Neuron (in vitro differentiated cells): ENCODE measurements around the gene ADGRB3.

Source experiments
- H2AFZ ChIP-seq: one replicate; pipeline ENCODE4 v1.6.1; 2013; ENCODE audit warnings: low read depth, mild to moderate bottlenecking, inconsistent platforms, low read length, moderate library complexity
- H3K27me3 ChIP-seq: one replicate; pipeline ENCODE4 v1.6.1; 2013; ENCODE audit warnings: low read length; ENCODE audit not compliant: insufficient read depth
- H3K36me3 ChIP-seq: one replicate; pipeline ENCODE4 v1.6.1; 2013; ENCODE audit warnings: low read length; ENCODE audit not compliant: insufficient read depth
- H3K4me1 ChIP-seq: one replicate; pipeline ENCODE4 v1.6.1; 2013; ENCODE audit warnings: low read length; ENCODE audit not compliant: insufficient read depth
- H3K4me3 ChIP-seq: 2 replicates; pipeline ENCODE4 v1.5.1; 2013; ENCODE audit warnings: mild to moderate bottlenecking, low read length, moderate library complexity
- H3K9me3 ChIP-seq: one replicate; pipeline ENCODE4 v1.6.1; 2013; ENCODE audit warnings: low read length

Gene ADGRB3

GRCh38 chr6:68695403-68695802 is 60.3 kb downstream of the ADGRB3 start:
- H3K9me3 ChIP-seq: no peaks in the 10 kb centered on the region
- H3K27me3 ChIP-seq: no peaks in the 10 kb centered on the region
- no peak overlapping the region for H3K4me3 ChIP-seq
- no peaks in the 10 kb centered on the region for H3K36me3 ChIP-seq
- H3K4me1 ChIP-seq: peaks cover 19% of the 10 kb centered on the region
- no peak overlapping the region for H2AFZ ChIP-seq

- Histone ChIP-seq H3K27me3 (no peaks in the 10 kb centered on the region), H3K4me3 (no peak overlapping the region), H3K36me3 (no peaks in the 10 kb centered on the region), H3K4me1 (peaks cover 15% of the 10 kb centered on the region), H2AFZ (no peak overlapping the region), H3K9me3 (no peaks in the 10 kb centered on the region)
Observed at GRCh38 chr6:68695838-68696237, 60.8 kb downstream of the ADGRB3 start.

- H3K36me3 ChIP-seq: no peaks in the 10 kb centered on the region
- no peak overlapping the region for H3K4me3 ChIP-seq
- no peaks in the 10 kb centered on the region for H3K27me3 ChIP-seq
- H3K4me1 ChIP-seq: peaks cover 8% of the 10 kb centered on the region
- no peak overlapping the region for H2AFZ ChIP-seq
- no peaks in the 10 kb centered on the region for H3K9me3 ChIP-seq
Observed at GRCh38 chr6:68697394-68697793, 62.3 kb downstream of the ADGRB3 start.

GRCh38 chr6:68701159-68701558 is 66.1 kb downstream of the ADGRB3 start:
- no peaks in the 10 kb centered on the region for H3K9me3 ChIP-seq
- H3K4me1 ChIP-seq: peaks cover 8% of the 10 kb centered on the region
- no peaks in the 10 kb centered on the region for H3K27me3 ChIP-seq

GRCh38 chr6:68704485-68704884 is 69.4 kb downstream of the ADGRB3 start:
- H3K4me3 ChIP-seq: no peak overlapping the region
- no peaks in the 10 kb centered on the region for H3K9me3 ChIP-seq
- H3K4me1 ChIP-seq: peaks cover 14% of the 10 kb centered on the region
- H2AFZ ChIP-seq: no peak overlapping the region
- H3K36me3 ChIP-seq: no peaks in the 10 kb centered on the region
- H3K27me3 ChIP-seq: no peaks in the 10 kb centered on the region

More at GRCh38 chr6:68701159-68701558, 66.1 kb downstream of the ADGRB3 start:
- no peak overlapping the region for H3K4me3 ChIP-seq
- H2AFZ ChIP-seq: no peak overlapping the region
- no peaks in the 10 kb centered on the region for H3K36me3 ChIP-seq

DNA sequence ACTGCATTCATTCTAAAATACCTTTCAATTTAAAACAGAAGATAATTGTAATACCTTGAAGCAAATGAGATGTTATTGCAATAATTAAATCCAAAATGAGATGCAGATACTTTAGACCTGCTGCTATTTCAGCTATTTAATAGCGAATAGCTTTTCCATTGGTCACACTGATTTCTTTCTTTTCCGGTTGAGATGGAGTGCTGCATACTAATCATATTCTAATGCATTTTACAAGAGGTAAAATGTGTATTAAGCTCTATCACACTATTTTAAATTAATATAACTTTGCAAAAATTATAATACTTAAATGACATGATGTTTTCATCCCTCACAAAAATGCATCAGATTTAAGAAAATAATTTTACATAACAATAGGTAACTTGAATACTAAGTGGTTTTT is 74.0 kb downstream of the ADGRB3 start:
- Histone ChIP-seq H3K27me3 (no peaks in the 10 kb centered on the region), H3K4me1 (peaks cover 21% of the 10 kb centered on the region), H3K4me3 (no peak overlapping the region), H3K36me3 (no peaks in the 10 kb centered on the region), H3K9me3 (no peaks in the 10 kb centered on the region), H2AFZ (no peak overlapping the region)

- H2AFZ ChIP-seq: no peak overlapping the region
- H3K36me3 ChIP-seq: no peaks in the 10 kb centered on the region
- H3K4me1 ChIP-seq: peaks cover 21% of the 10 kb centered on the region
- H3K4me3 ChIP-seq: no peak overlapping the region
- H3K9me3 ChIP-seq: no peaks in the 10 kb centered on the region
- no peaks in the 10 kb centered on the region for H3K27me3 ChIP-seq
Observed at GRCh38 chr6:68709882-68710281, 74.8 kb downstream of the ADGRB3 start.

GRCh38 chr6:68710496-68710895 is 75.4 kb downstream of the ADGRB3 start:
- Histone ChIP-seq H3K9me3 (no peaks in the 10 kb centered on the region), H2AFZ (no peak overlapping the region), H3K27me3 (no peaks in the 10 kb centered on the region), H3K4me1 (peaks cover 21% of the 10 kb centered on the region), H3K4me3 (no peak overlapping the region), H3K36me3 (no peaks in the 10 kb centered on the region)

DNA sequence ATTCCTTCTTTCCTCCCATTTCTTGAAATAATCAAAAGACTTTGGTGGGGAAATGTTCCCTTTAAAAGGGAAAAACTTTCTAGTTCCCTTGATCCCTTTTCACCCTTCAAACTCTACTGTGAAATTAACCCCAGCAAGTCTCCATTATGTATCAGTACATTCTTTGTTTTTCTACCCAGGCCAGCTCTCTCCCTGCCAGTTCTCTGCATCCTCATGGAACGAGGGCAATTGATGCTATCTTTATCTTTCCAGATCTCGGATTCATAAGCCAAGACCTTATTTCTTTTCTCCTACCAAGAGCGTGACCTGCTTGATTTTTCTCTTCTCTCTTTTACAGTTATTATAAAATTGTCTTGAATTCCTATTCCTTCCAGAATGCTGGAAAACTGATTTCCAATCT is 75.8 kb downstream of the ADGRB3 start:
- H3K36me3 ChIP-seq: no peaks in the 10 kb centered on the region
- H3K27me3 ChIP-seq: no peaks in the 10 kb centered on the region
- H2AFZ ChIP-seq: no peak overlapping the region
- no peaks in the 10 kb centered on the region for H3K9me3 ChIP-seq
- H3K4me1 ChIP-seq: peaks cover 21% of the 10 kb centered on the region
- H3K4me3 ChIP-seq: no peak overlapping the region

- Histone ChIP-seq H3K9me3 (no peaks in the 10 kb centered on the region), H3K4me3 (no peak overlapping the region), H2AFZ (no peak overlapping the region), H3K27me3 (no peaks in the 10 kb centered on the region), H3K4me1 (peaks cover 21% of the 10 kb centered on the region), H3K36me3 (no peaks in the 10 kb centered on the region)
Observed at GRCh38 chr6:68711386-68712000, 76.4 kb downstream of the ADGRB3 start.

DNA sequence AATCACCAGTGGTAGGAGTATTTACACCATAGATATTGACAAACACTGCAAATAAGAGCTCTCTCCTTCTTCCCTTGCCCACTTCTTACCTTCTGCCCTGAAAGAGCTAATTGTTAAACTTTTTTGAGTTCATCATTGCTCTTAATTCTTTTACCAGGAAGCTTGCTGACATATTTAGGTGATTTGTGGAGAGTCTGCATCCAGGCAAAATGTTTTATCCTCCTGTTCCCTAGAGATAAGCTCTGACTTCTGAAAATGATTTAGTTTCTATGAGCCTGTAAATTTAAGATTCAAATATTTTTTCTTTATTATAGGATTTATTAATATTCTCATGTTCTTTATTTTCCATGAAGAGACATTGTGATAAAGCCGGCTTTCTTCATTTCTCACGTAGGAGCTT is 81.5 kb downstream of the ADGRB3 start:
- Histone ChIP-seq H3K4me1 (no peaks in the 10 kb centered on the region), H3K36me3 (no peaks in the 10 kb centered on the region), H3K9me3 (no peaks in the 10 kb centered on the region), H2AFZ (no peak overlapping the region), H3K4me3 (no peak overlapping the region), H3K27me3 (no peaks in the 10 kb centered on the region)

GRCh38 chr6:68718385-68719073 is 83.4 kb downstream of the ADGRB3 start:
- Histone ChIP-seq H3K4me1 (no peaks in the 10 kb centered on the region), H3K36me3 (no peaks in the 10 kb centered on the region), H2AFZ (no peak overlapping the region), H3K27me3 (no peaks in the 10 kb centered on the region), H3K9me3 (no peaks in the 10 kb centered on the region), H3K4me3 (no peak overlapping the region)

GRCh38 chr6:68719761-68720160 is 84.7 kb downstream of the ADGRB3 start:
- H3K4me3 ChIP-seq: no peak overlapping the region
- no peaks in the 10 kb centered on the region for H3K4me1 ChIP-seq
- H3K36me3 ChIP-seq: no peaks in the 10 kb centered on the region
- no peaks in the 10 kb centered on the region for H3K27me3 ChIP-seq
- no peak overlapping the region for H2AFZ ChIP-seq
- no peaks in the 10 kb centered on the region for H3K9me3 ChIP-seq
